ENCODE measurements around the gene RGL3. TPM values are rescaled to one million over a fixed set of nuclear protein-coding genes. Genes with fewer than 3 reads are reported as not detected.
"Not testable (repeated sequence)": the region's sequence is repeated elsewhere in the genome, so short reads cannot be mapped to it uniquely, and the experiment has no call there.

Gene RGL3
- total RNA-seq, 2 donors from 2014 or later: 0.50 TPM; not detected in 1

GRCh38 chr19:11437955-11438354, 18.8 kb upstream of the RGL3 start:
- ATAC-seq (replicated peaks): no peak
- no peak overlapping the region for H3K27ac Mint-ChIP-seq
- peak overlapping the region; percentile 33 for H3K4me3 Mint-ChIP-seq
- H3K4me1 Mint-ChIP-seq: no peaks in the 10 kb centered on the region
- H3K36me3 Mint-ChIP-seq (ENCODE audit: low read depth): peaks cover 79% of the 10 kb centered on the region
- H3K9me3 Mint-ChIP-seq: no peaks in the 10 kb centered on the region
- no peaks in the 10 kb centered on the region for H3K27me3 Mint-ChIP-seq

- H3K9me3 Mint-ChIP-seq: no peaks in the 10 kb centered on the region
- no peaks in the 10 kb centered on the region for H3K27me3 Mint-ChIP-seq
- no peaks in the 10 kb centered on the region for H3K4me1 Mint-ChIP-seq
- no peak for ATAC-seq (replicated peaks)
- peaks cover 58% of the 10 kb centered on the region for H3K36me3 Mint-ChIP-seq (ENCODE audit: low read depth)
- peak overlapping the region; percentile 99 for H3K27ac Mint-ChIP-seq
- peak overlapping the region; percentile 99 for H3K4me3 Mint-ChIP-seq
These were observed 16.8 kb upstream of the RGL3 start for GRCh38 chr19:11435833-11436313.

GRCh38 chr19:11435057-11435832, 16.1 kb upstream of the RGL3 start, which contains the start of the genes ODAD3 and PRKCSH:
TSS of gene ODAD3 (minus strand) at chr19:11435121. CDS start at chr19:11435016, 105 bp downstream.
TSS of gene PRKCSH (plus strand) at chr19:11435635. CDS start at chr19:11436118, 483 bp downstream.
- H3K27me3 Mint-ChIP-seq: no peaks in the 10 kb centered on the region
- H3K27ac Mint-ChIP-seq: peak within 1 kb of the TSS; percentile 99
- H3K4me1 Mint-ChIP-seq: no peaks in the 10 kb centered on the region
- H3K9me3 Mint-ChIP-seq: no peaks in the 10 kb centered on the region
- peak; percentile 94 for ATAC-seq (replicated peaks)
- H3K36me3 Mint-ChIP-seq (ENCODE audit: low read depth): peaks cover 51% of the 10 kb centered on the region
- H3K4me3 Mint-ChIP-seq: peak within 1 kb of the TSS; percentile 99

GRCh38 chr19:11434703-11435056, 15.6 kb upstream of the RGL3 start:
- H3K27ac Mint-ChIP-seq: peak overlapping the region; percentile 99
- ATAC-seq (replicated peaks): peak; percentile 20
- H3K27me3 Mint-ChIP-seq: no peaks in the 10 kb centered on the region
- no peaks in the 10 kb centered on the region for H3K9me3 Mint-ChIP-seq
- peak overlapping the region; percentile 99 for H3K4me3 Mint-ChIP-seq
- H3K36me3 Mint-ChIP-seq (ENCODE audit: low read depth): peaks cover 46% of the 10 kb centered on the region
- no peaks in the 10 kb centered on the region for H3K4me1 Mint-ChIP-seq

GRCh38 chr19:11433526-11433925, 14.4 kb upstream of the RGL3 start:
- ATAC-seq (replicated peaks); H3K4me1 Mint-ChIP-seq; H3K27me3 Mint-ChIP-seq; H3K9me3 Mint-ChIP-seq; H3K27ac Mint-ChIP-seq: not testable (repeated sequence)
- H3K36me3 Mint-ChIP-seq (ENCODE audit: low read depth): peaks cover 36% of the 10 kb centered on the region
- peak overlapping the region; percentile 99 for H3K4me3 Mint-ChIP-seq

- no peak overlapping the region for H3K27ac Mint-ChIP-seq
- peaks cover 11% of the 10 kb centered on the region for H3K4me1 Mint-ChIP-seq
- no peak for ATAC-seq (replicated peaks)
- H3K36me3 Mint-ChIP-seq (ENCODE audit: low read depth): no peaks in the 10 kb centered on the region
- H3K27me3 Mint-ChIP-seq: peaks cover 17% of the 10 kb centered on the region
- no peak overlapping the region for H3K4me3 Mint-ChIP-seq
- no peaks in the 10 kb centered on the region for H3K9me3 Mint-ChIP-seq
These were observed 7.5 kb upstream of the RGL3 start for GRCh38 chr19:11426656-11427055.

- H3K4me3 Mint-ChIP-seq: no peak overlapping the region
- H3K27me3 Mint-ChIP-seq: peaks cover 25% of the 10 kb centered on the region
- H3K4me1 Mint-ChIP-seq: peaks cover 11% of the 10 kb centered on the region
- H3K9me3 Mint-ChIP-seq: no peaks in the 10 kb centered on the region
- no peak for ATAC-seq (replicated peaks)
- no peak overlapping the region for H3K27ac Mint-ChIP-seq
- no peaks in the 10 kb centered on the region for H3K36me3 Mint-ChIP-seq (ENCODE audit: low read depth)
These were observed 6.8 kb upstream of the RGL3 start for GRCh38 chr19:11425719-11426457.

GRCh38 chr19:11423791-11424181, 4.7 kb upstream of the RGL3 start:
- H3K36me3 Mint-ChIP-seq (ENCODE audit: low read depth): peaks cover 4% of the 10 kb centered on the region
- no peak overlapping the region for H3K27ac Mint-ChIP-seq
- peak overlapping the region; percentile 79 for H3K4me3 Mint-ChIP-seq
- H3K4me1 Mint-ChIP-seq: peaks cover 11% of the 10 kb centered on the region
- peaks cover 34% of the 10 kb centered on the region for H3K27me3 Mint-ChIP-seq
- H3K9me3 Mint-ChIP-seq: no peaks in the 10 kb centered on the region
- ATAC-seq (replicated peaks): no peak

GRCh38 chr19:11423164-11423790, 4.2 kb upstream of the RGL3 start:
- peaks cover 4% of the 10 kb centered on the region for H3K36me3 Mint-ChIP-seq (ENCODE audit: low read depth)
- no peak overlapping the region for H3K27ac Mint-ChIP-seq
- H3K27me3 Mint-ChIP-seq: peaks cover 36% of the 10 kb centered on the region
- no peak for ATAC-seq (replicated peaks)
- peaks cover 11% of the 10 kb centered on the region for H3K4me1 Mint-ChIP-seq
- peak overlapping the region; percentile 79 for H3K4me3 Mint-ChIP-seq
- H3K9me3 Mint-ChIP-seq: no peaks in the 10 kb centered on the region

GRCh38 chr19:11422163-11423065, 3.3 kb upstream of the RGL3 start:
- Mint-ChIP-seq H3K4me3 (peak overlapping the region; percentile 79), H3K4me1 (peaks cover 11% of the 10 kb centered on the region), H3K27me3 (peaks cover 44% of the 10 kb centered on the region), H3K9me3 (no peaks in the 10 kb centered on the region), H3K27ac (no peak overlapping the region), H3K36me3 (ENCODE audit: low read depth) (peaks cover 4% of the 10 kb centered on the region)
- ATAC-seq (replicated peaks): peak; percentile 88

- Mint-ChIP-seq H3K27ac (no peak overlapping the region), H3K36me3 (ENCODE audit: low read depth) (peaks cover 4% of the 10 kb centered on the region), H3K9me3 (no peaks in the 10 kb centered on the region), H3K4me3 (peak overlapping the region; percentile 79), H3K27me3 (peaks cover 46% of the 10 kb centered on the region), H3K4me1 (peaks cover 11% of the 10 kb centered on the region)
- peak; percentile 64 for ATAC-seq (replicated peaks)
These were observed 2.4 kb upstream of the RGL3 start for GRCh38 chr19:11421371-11422098.

- Mint-ChIP-seq H3K36me3 (ENCODE audit: low read depth) (peaks cover 4% of the 10 kb centered on the region), H3K4me3 (peak overlapping the region; percentile 79), H3K9me3 (no peaks in the 10 kb centered on the region), H3K4me1 (peaks cover 11% of the 10 kb centered on the region), H3K27ac (no peak overlapping the region), H3K27me3 (peaks cover 49% of the 10 kb centered on the region)
- ATAC-seq (replicated peaks): peak; percentile 2
These were observed 1.6 kb upstream of the RGL3 start for GRCh38 chr19:11420429-11421370.
